ES-I3 (cell line): ENCODE data around the gene AICDA.
"Not testable (repeated sequence)": the region's sequence is repeated elsewhere in the genome, so short reads cannot be mapped to it uniquely, and the experiment has no call there.

ENCODE experiments used
- H3K36me3 ChIP-seq: 2 replicates; pipeline ENCODE4 v1.6.1; 2013; ENCODE audit warnings: mild to moderate bottlenecking, low read length, control low read depth, moderate library complexity; ENCODE audit not compliant: insufficient read depth
- H3K4me1 ChIP-seq: 2 replicates; pipeline ENCODE4 v1.6.1; 2013; ENCODE audit warnings: mild to moderate bottlenecking, control low read depth, low read length; ENCODE audit not compliant: insufficient read depth
- H3K9ac ChIP-seq: 2 replicates; pipeline ENCODE4 v1.6.1; 2013; ENCODE audit warnings: low read depth, mild to moderate bottlenecking, low read length, moderate library complexity
- H3K9me3 ChIP-seq: 2 replicates; pipeline ENCODE4 v1.6.1; 2013; ENCODE audit warnings: mild to moderate bottlenecking, low read length, moderate library complexity; ENCODE audit not compliant: control insufficient read depth, insufficient read depth

AICDA gene

GRCh38 chr12:8612629-8613028 lies at the start of gene AICDA:
AICDA (minus strand) TSS chr12:8612859; CDS start chr12:8612767, 92 bp downstream.
- no peak within 1 kb of the TSS for H3K9ac ChIP-seq
- H3K4me1 ChIP-seq: peaks cover 9% of the 10 kb centered on the region
- no peaks in the 10 kb centered on the region for H3K36me3 ChIP-seq
- H3K9me3 ChIP-seq: no peaks in the 10 kb centered on the region

GRCh38 chr12:8661751-8662150 lies 49.1 kb upstream of the AICDA start:
- Histone ChIP-seq H3K9me3 (no peaks in the 10 kb centered on the region), H3K4me1 (peaks cover 21% of the 10 kb centered on the region; the same call in 1 of the 2 replicates), H3K36me3 (no peaks in the 10 kb centered on the region), H3K9ac (0 out of 2 replicates have a peak overlapping the region, but pooled peaks have one; percentile 8)

GRCh38 chr12:8661016-8661415 lies 48.4 kb upstream of the AICDA start:
- H3K36me3 ChIP-seq: no peaks in the 10 kb centered on the region
- no peak overlapping the region for H3K9ac ChIP-seq
- peaks cover 21% of the 10 kb centered on the region; the same call in 1 of the 2 replicates for H3K4me1 ChIP-seq
- H3K9me3 ChIP-seq: no peaks in the 10 kb centered on the region

- peak overlapping the region; percentile 3; the same call in 1 of the 2 replicates for H3K9ac ChIP-seq
- H3K9me3 ChIP-seq: no peaks in the 10 kb centered on the region
- H3K36me3 ChIP-seq: no peaks in the 10 kb centered on the region
- H3K4me1 ChIP-seq: peaks cover 26% of the 10 kb centered on the region
These were observed 45.7 kb upstream of the AICDA start for GRCh38 chr12:8658346-8658745.

GRCh38 chr12:8655421-8655820 lies 42.8 kb upstream of the AICDA start:
- H3K9me3 ChIP-seq: no peaks in the 10 kb centered on the region
- no peak overlapping the region for H3K9ac ChIP-seq

GRCh38 chr12:8648576-8649205 lies 36.0 kb upstream of the AICDA start:
- no peaks in the 10 kb centered on the region for H3K9me3 ChIP-seq
- no peaks in the 10 kb centered on the region for H3K36me3 ChIP-seq
- H3K4me1 ChIP-seq: peaks cover 6% of the 10 kb centered on the region
- H3K9ac ChIP-seq: no peak overlapping the region

More at GRCh38 chr12:8655421-8655820, 42.8 kb upstream of the AICDA start:
- Histone ChIP-seq H3K36me3 (no peaks in the 10 kb centered on the region), H3K4me1 (peaks cover 18% of the 10 kb centered on the region)

- H3K4me1 ChIP-seq: peaks cover 6% of the 10 kb centered on the region
- H3K9ac ChIP-seq: no peak overlapping the region
- H3K36me3 ChIP-seq: no peaks in the 10 kb centered on the region
- no peaks in the 10 kb centered on the region for H3K9me3 ChIP-seq
These were observed 35.3 kb upstream of the AICDA start for GRCh38 chr12:8647968-8648367.

GRCh38 chr12:8644345-8645248 lies 31.9 kb upstream of the AICDA start:
- peaks cover 13% of the 10 kb centered on the region for H3K4me1 ChIP-seq
- H3K9ac ChIP-seq: no peak overlapping the region
- no peaks in the 10 kb centered on the region for H3K36me3 ChIP-seq
- H3K9me3 ChIP-seq: no peaks in the 10 kb centered on the region; the same call in 1 of the 2 replicates

- no peaks in the 10 kb centered on the region for H3K36me3 ChIP-seq
- H3K9ac ChIP-seq: no peak overlapping the region
- H3K4me1 ChIP-seq: peaks cover 24% of the 10 kb centered on the region
- H3K9me3 ChIP-seq: no peaks in the 10 kb centered on the region; the same call in 1 of the 2 replicates
These were observed 30.1 kb upstream of the AICDA start for GRCh38 chr12:8642775-8643174.

GRCh38 chr12:8639936-8640335 lies 27.3 kb upstream of the AICDA start:
- H3K36me3 ChIP-seq: no peaks in the 10 kb centered on the region
- no peak overlapping the region for H3K9ac ChIP-seq
- H3K9me3 ChIP-seq: no peaks in the 10 kb centered on the region; the same call in 1 of the 2 replicates
- peaks cover 43% of the 10 kb centered on the region for H3K4me1 ChIP-seq

- Histone ChIP-seq H3K36me3 (no peaks in the 10 kb centered on the region), H3K9ac (no peak overlapping the region), H3K4me1 (peaks cover 38% of the 10 kb centered on the region), H3K9me3 (no peaks in the 10 kb centered on the region; the same call in 1 of the 2 replicates)
These were observed 26.3 kb upstream of the AICDA start for GRCh38 chr12:8638951-8639350.

- no peak overlapping the region for H3K9ac ChIP-seq
- H3K9me3 ChIP-seq: no peaks in the 10 kb centered on the region; the same call in 1 of the 2 replicates
- peaks cover 38% of the 10 kb centered on the region for H3K4me1 ChIP-seq
- no peaks in the 10 kb centered on the region for H3K36me3 ChIP-seq
These were observed 25.0 kb upstream of the AICDA start for GRCh38 chr12:8637666-8638065.

- H3K4me1 ChIP-seq: peaks cover 38% of the 10 kb centered on the region
- H3K9ac ChIP-seq: no peak overlapping the region
- no peaks in the 10 kb centered on the region for H3K36me3 ChIP-seq
- H3K9me3 ChIP-seq: no peaks in the 10 kb centered on the region; the same call in 1 of the 2 replicates
These were observed 24.6 kb upstream of the AICDA start for GRCh38 chr12:8637244-8637643.

- no peak overlapping the region for H3K9ac ChIP-seq
- H3K4me1 ChIP-seq: peaks cover 38% of the 10 kb centered on the region
- no peaks in the 10 kb centered on the region for H3K36me3 ChIP-seq
- no peaks in the 10 kb centered on the region for H3K9me3 ChIP-seq
These were observed 23.9 kb upstream of the AICDA start for GRCh38 chr12:8636581-8636980.

- H3K9me3 ChIP-seq, H3K9ac ChIP-seq, H3K36me3 ChIP-seq: not testable (repeated sequence)
- H3K4me1 ChIP-seq: peaks cover 38% of the 10 kb centered on the region
These were observed 23.3 kb upstream of the AICDA start for GRCh38 chr12:8636007-8636346.
